ENCODE data around the gene GAN.

GAN gene

GRCh38 chr16:81413245-81413990 is 98.7 kb downstream of the GAN start:
- peaks cover 27% of the 10 kb centered on the region for H3K27me3 ChIP-seq (ENCODE audit: low read depth, low read length)
- H3K4me1 ChIP-seq (ENCODE audit: low read length): peaks cover 14% of the 10 kb centered on the region
- TF ChIP-seq CTCF (IDR thresholded peaks at IDR 0.05; ENCODE audit: low read depth, low read length): no peak
- TF ChIP-seq EZH2phosphoT487 (IDR thresholded peaks at IDR 0.05; ENCODE audit: low read depth): no peak
- H3K9ac ChIP-seq (ENCODE audit: low read length): no peak overlapping the region
- no peak overlapping the region for H2AFZ ChIP-seq (ENCODE audit: low read depth, low read length)
- H4K20me1 ChIP-seq (ENCODE audit: insufficient read depth, low read length): no peaks in the 10 kb centered on the region
- H3K4me3 ChIP-seq (ENCODE audit: low read length): no peak overlapping the region
- no peak overlapping the region for H3K4me2 ChIP-seq (ENCODE audit: low read length)
- no peaks in the 10 kb centered on the region for H3K36me3 ChIP-seq (replicated peaks; ENCODE audit: low read depth, low read length)
- H3K27ac ChIP-seq (ENCODE audit: low read length): no peak overlapping the region
- no peaks in the 10 kb centered on the region for H3K9me3 ChIP-seq (ENCODE audit: insufficient read depth, low read length)
- H3K79me2 ChIP-seq (ENCODE audit: low read length): no peaks in the 10 kb centered on the region

- Histone ChIP-seq H3K27me3 (ENCODE audit: low read depth, low read length) (peaks cover 7% of the 10 kb centered on the region), H3K36me3 (replicated peaks; ENCODE audit: low read depth, low read length) (no peaks in the 10 kb centered on the region), H3K9ac (ENCODE audit: low read length) (no peak overlapping the region), H3K27ac (ENCODE audit: low read length) (no peak overlapping the region), H2AFZ (ENCODE audit: low read depth, low read length) (no peak overlapping the region), H3K79me2 (ENCODE audit: low read length) (no peaks in the 10 kb centered on the region), H4K20me1 (ENCODE audit: insufficient read depth, low read length) (no peaks in the 10 kb centered on the region), H3K4me1 (ENCODE audit: low read length) (no peaks in the 10 kb centered on the region), H3K4me3 (ENCODE audit: low read length) (no peak overlapping the region), H3K4me2 (ENCODE audit: low read length) (no peak overlapping the region), H3K9me3 (ENCODE audit: insufficient read depth, low read length) (no peaks in the 10 kb centered on the region)
- TF ChIP-seq EZH2phosphoT487 (IDR thresholded peaks at IDR 0.05; ENCODE audit: low read depth) (no peak), CTCF (IDR thresholded peaks at IDR 0.05; ENCODE audit: low read depth, low read length) (no peak)
Observed at GRCh38 chr16:81415751-81416150, 101.0 kb downstream of the GAN start.

- no peaks in the 10 kb centered on the region for H4K20me1 ChIP-seq (ENCODE audit: insufficient read depth, low read length)
- no peaks in the 10 kb centered on the region for H3K79me2 ChIP-seq (ENCODE audit: low read length)
- no peak overlapping the region for H3K9ac ChIP-seq (ENCODE audit: low read length)
- peaks cover 8% of the 10 kb centered on the region; the same call in 1 of the 2 replicates for H3K4me1 ChIP-seq (ENCODE audit: low read length)
- no peak overlapping the region for H3K4me3 ChIP-seq (ENCODE audit: low read length)
- no peak overlapping the region for H2AFZ ChIP-seq (ENCODE audit: low read depth, low read length)
- H3K4me2 ChIP-seq (ENCODE audit: low read length): no peak overlapping the region
- no peak for TF ChIP-seq EZH2phosphoT487 (IDR thresholded peaks at IDR 0.05; ENCODE audit: low read depth)
- TF ChIP-seq CTCF (IDR thresholded peaks at IDR 0.05; ENCODE audit: low read depth, low read length): no peak
- 0 out of 2 replicates have a peak, but pooled peaks cover 4% of the 10 kb centered on the region for H3K27me3 ChIP-seq (ENCODE audit: low read depth, low read length)
- H3K36me3 ChIP-seq (replicated peaks; ENCODE audit: low read depth, low read length): no peaks in the 10 kb centered on the region
- H3K9me3 ChIP-seq (ENCODE audit: insufficient read depth, low read length): no peaks in the 10 kb centered on the region
- H3K27ac ChIP-seq (ENCODE audit: low read length): no peak overlapping the region
Observed at GRCh38 chr16:81416749-81417148, 102.0 kb downstream of the GAN start.

GRCh38 chr16:81417210-81417609 is 102.4 kb downstream of the GAN start:
- no peaks in the 10 kb centered on the region for H3K36me3 ChIP-seq (replicated peaks; ENCODE audit: low read depth, low read length)
- H2AFZ ChIP-seq (ENCODE audit: low read depth, low read length): no peak overlapping the region
- H3K4me1 ChIP-seq (ENCODE audit: low read length): peaks cover 8% of the 10 kb centered on the region; the same call in 1 of the 2 replicates
- H3K27ac ChIP-seq (ENCODE audit: low read length): no peak overlapping the region
- H3K9me3 ChIP-seq (ENCODE audit: insufficient read depth, low read length): no peaks in the 10 kb centered on the region
- H3K4me2 ChIP-seq (ENCODE audit: low read length): no peak overlapping the region
- H3K4me3 ChIP-seq (ENCODE audit: low read length): no peak overlapping the region
- no peaks in the 10 kb centered on the region for H4K20me1 ChIP-seq (ENCODE audit: insufficient read depth, low read length)
- 0 out of 2 replicates have a peak, but pooled peaks cover 4% of the 10 kb centered on the region for H3K27me3 ChIP-seq (ENCODE audit: low read depth, low read length)
- H3K9ac ChIP-seq (ENCODE audit: low read length): no peak overlapping the region
- H3K79me2 ChIP-seq (ENCODE audit: low read length): no peaks in the 10 kb centered on the region
- TF ChIP-seq EZH2phosphoT487 (IDR thresholded peaks at IDR 0.05; ENCODE audit: low read depth) (no peak), CTCF (IDR thresholded peaks at IDR 0.05; ENCODE audit: low read depth, low read length) (no peak)

Data from OCI-LY3 (cell line).